Measurements from ENCODE around the gene FRYL. TPM values are rescaled to one million over a fixed set of nuclear protein-coding genes. Genes with fewer than 3 reads are reported as not detected.
A peak's percentile ranks its signal among the peaks of the same experiment; 100 is the strongest.

FRYL gene
- polyA plus RNA-seq, 4 donors: 17.0 to 78.4 (median 21.4) TPM

DNA sequence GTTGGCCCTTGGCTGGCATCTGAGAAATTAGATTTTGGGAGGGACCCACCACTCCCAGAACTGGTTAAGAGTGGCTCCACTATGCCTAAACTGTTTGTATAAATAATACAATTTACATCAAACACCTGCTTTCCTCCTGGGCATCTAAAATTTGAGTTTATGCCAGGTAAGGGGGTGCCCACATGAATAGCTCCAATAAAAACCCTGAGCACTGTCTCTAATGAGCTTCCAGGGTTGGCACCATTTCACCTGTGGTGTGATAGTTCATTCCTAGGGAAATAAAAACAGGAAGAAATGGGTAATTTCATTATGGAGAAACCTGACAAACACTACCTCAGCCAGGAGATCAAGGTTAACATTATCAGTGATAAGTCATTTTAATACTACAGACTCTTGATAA is 119.7 kb downstream of the FRYL start:
- no peak for FAIRE-seq
- Histone ChIP-seq H3K4me1 (ENCODE audit: control insufficient read depth in 3 of 3, insufficient read depth in 2 of 3, low read depth in 1 of 3, low read length in 2 of 3) (peaks cover 0 to 9% (median 0%) of the 10 kb centered on the region in 3 donors), H3K27me3 (ENCODE audit: control insufficient read depth in 3 of 3, insufficient read depth in 3 of 3, low read length in 3 of 3) (no peaks in the 10 kb centered on the region), H3K27ac (ENCODE audit: low read depth in 1 of 3, low read length in 2 of 3) (no peak overlapping the region), H3K36me3 (ENCODE audit: control insufficient read depth in 3 of 3, insufficient read depth in 2 of 3, low read depth in 1 of 3, low read length in 3 of 3) (peaks cover 0 to 6% (median 0%) of the 10 kb centered on the region in 3 donors), H3K9me3 (ENCODE audit: control insufficient read depth in 2 of 2, insufficient read depth in 1 of 2, low read depth in 1 of 2, low read length in 1 of 2) (peaks cover 0 to 7% of the 10 kb centered on the region in 2 donors), H3K4me3 (ENCODE audit: low read depth in 1 of 3, low read length in 3 of 3) (no peak overlapping the region)
- no peak for DNase-seq

DNA sequence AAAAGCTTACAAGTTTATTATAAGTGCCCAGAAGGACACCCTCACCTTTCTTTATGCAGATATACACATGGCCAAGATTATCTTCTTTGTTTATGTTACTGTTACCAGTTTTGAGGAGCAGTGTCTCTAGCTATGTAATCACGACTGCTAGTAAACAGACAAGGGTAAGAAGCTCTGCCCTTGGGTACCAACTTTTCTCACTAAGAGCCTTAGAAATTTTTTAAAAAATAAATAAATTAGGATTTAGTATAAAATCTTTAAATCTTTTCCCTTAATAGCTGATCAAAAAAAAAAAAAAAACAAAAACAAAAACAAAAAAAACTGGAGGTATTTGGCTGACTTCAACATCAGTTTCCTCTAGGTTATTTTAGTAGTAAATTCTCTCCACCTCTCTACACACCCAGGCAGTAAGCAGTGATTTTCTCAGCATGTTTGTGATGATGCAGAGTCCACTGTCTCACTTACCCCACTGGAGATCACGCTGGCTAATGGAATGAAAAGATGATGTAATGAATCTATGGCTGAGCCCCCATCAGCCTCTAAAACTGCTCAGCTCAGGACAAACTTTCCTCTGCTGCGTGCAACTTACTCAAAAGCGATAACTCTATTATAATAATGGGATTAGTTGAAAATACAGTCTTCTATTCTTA is 125.9 kb downstream of the FRYL start:
- Histone ChIP-seq H3K27ac (ENCODE audit: low read depth in 1 of 3, low read length in 2 of 3) (no peak overlapping the region), H3K36me3 (ENCODE audit: control insufficient read depth in 3 of 3, insufficient read depth in 2 of 3, low read depth in 1 of 3, low read length in 3 of 3) (peaks cover 0 to 8% (median 0%) of the 10 kb centered on the region in 3 donors), H3K4me1 (ENCODE audit: control insufficient read depth in 3 of 3, insufficient read depth in 2 of 3, low read depth in 1 of 3, low read length in 2 of 3) (peaks cover 0 to 9% (median 0%) of the 10 kb centered on the region in 3 donors), H3K27me3 (ENCODE audit: control insufficient read depth in 3 of 3, insufficient read depth in 3 of 3, low read length in 3 of 3) (no peaks in the 10 kb centered on the region), H3K9me3 (ENCODE audit: control insufficient read depth in 2 of 2, insufficient read depth in 1 of 2, low read depth in 1 of 2, low read length in 1 of 2) (no peaks in the 10 kb centered on the region), H3K4me3 (ENCODE audit: low read depth in 1 of 3, low read length in 3 of 3) (no peak overlapping the region)
- WGBS, 3 donors: 64 to 83% (median 83%) methylated on average over 4 of the region's 4 CpGs
- no peak for FAIRE-seq
- DNase-seq: no peak

DNA sequence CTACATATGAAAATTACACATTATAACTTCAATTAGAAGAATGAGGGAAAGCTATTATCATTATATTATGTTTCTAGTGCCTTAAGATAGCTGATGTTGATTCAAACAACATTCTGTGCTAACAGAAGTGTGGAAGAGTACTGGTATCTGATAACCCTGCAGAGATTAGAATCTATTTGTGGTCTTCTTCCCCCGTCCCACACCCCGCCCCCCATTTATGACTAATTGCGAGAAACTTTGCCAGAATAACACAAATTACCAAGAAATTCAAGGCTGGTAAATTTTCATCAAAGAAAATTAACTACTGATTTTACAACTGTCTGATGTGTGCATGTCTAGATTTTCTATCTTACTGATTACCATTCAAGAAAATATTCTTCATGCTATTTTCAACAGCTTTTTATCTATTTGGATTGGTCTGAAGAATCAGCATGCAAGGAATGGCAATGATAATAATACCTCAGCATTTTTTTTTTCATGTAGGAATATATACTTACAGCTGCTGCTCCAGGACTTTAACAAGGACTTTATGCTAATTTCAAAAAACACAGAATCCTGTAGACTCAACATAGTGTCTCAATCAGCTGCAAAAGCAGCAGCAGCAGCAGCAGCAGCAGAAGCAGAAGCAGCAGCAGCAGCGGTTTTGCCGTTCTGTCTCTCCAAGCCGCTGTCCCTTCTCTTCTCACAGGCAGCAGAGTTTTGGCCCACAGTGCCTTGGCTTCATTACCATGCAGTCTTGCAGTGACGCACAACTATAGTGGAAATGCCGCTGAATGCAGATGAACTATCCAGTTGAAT is 126.7 kb downstream of the FRYL start:
- H3K27me3 ChIP-seq (ENCODE audit: control insufficient read depth in 3 of 3, insufficient read depth in 3 of 3, low read length in 3 of 3): no peaks in the 10 kb centered on the region
- H3K4me1 ChIP-seq (ENCODE audit: control insufficient read depth in 3 of 3, insufficient read depth in 2 of 3, low read depth in 1 of 3, low read length in 2 of 3): peaks cover 0 to 9% (median 0%) of the 10 kb centered on the region in 3 donors
- no peak for FAIRE-seq
- 51 to 74% (median 70%) methylated on average over 8 of the region's 8 CpGs for WGBS, 3 donors
- no peak overlapping the region for H3K4me3 ChIP-seq (ENCODE audit: low read depth in 1 of 3, low read length in 3 of 3)
- peaks cover 0 to 4% (median 0%) of the 10 kb centered on the region in 3 donors for H3K36me3 ChIP-seq (ENCODE audit: control insufficient read depth in 3 of 3, insufficient read depth in 2 of 3, low read depth in 1 of 3, low read length in 3 of 3)
- H3K27ac ChIP-seq (ENCODE audit: low read depth in 1 of 3, low read length in 2 of 3): no peak overlapping the region
- no peaks in the 10 kb centered on the region for H3K9me3 ChIP-seq (ENCODE audit: control insufficient read depth in 2 of 2, insufficient read depth in 1 of 2, low read depth in 1 of 2, low read length in 1 of 2)
- DNase-seq: no peak

DNA sequence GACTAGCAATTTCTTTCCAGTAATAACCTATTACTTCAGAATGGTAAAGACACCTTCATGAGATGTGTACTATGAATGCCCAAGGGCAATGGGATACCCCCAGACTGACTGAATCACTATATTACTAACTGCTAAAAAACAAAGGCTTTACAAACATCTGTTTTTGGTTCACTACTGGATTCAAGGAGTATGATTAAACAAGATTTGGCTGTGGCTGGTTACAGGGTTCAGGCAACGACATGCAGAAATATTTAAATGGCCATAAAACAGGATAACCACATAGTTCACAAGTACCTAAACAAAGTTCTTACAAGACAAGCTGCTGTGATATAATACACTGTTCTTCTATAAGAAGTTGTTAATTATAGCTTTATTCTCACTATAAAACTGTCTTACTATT is 128.2 kb downstream of the FRYL start:
- FAIRE-seq (no peak), DNase-seq (no peak)
- Histone ChIP-seq H3K27me3 (ENCODE audit: control insufficient read depth in 3 of 3, insufficient read depth in 3 of 3, low read length in 3 of 3) (no peaks in the 10 kb centered on the region), H3K4me3 (ENCODE audit: low read depth in 1 of 3, low read length in 3 of 3) (no peak overlapping the region), H3K27ac (ENCODE audit: low read depth in 1 of 3, low read length in 2 of 3) (no peak overlapping the region), H3K9me3 (ENCODE audit: control insufficient read depth in 2 of 2, insufficient read depth in 1 of 2, low read depth in 1 of 2, low read length in 1 of 2) (no peaks in the 10 kb centered on the region), H3K4me1 (ENCODE audit: control insufficient read depth in 3 of 3, insufficient read depth in 2 of 3, low read depth in 1 of 3, low read length in 2 of 3) (peaks cover 0 to 9% (median 0%) of the 10 kb centered on the region in 3 donors), H3K36me3 (ENCODE audit: control insufficient read depth in 3 of 3, insufficient read depth in 2 of 3, low read depth in 1 of 3, low read length in 3 of 3) (peaks cover 0 to 3% (median 0%) of the 10 kb centered on the region in 3 donors)
- WGBS, 3 donors: 58 to 71% (median 63%) methylated on average over 1 of the region's 1 CpG

DNA sequence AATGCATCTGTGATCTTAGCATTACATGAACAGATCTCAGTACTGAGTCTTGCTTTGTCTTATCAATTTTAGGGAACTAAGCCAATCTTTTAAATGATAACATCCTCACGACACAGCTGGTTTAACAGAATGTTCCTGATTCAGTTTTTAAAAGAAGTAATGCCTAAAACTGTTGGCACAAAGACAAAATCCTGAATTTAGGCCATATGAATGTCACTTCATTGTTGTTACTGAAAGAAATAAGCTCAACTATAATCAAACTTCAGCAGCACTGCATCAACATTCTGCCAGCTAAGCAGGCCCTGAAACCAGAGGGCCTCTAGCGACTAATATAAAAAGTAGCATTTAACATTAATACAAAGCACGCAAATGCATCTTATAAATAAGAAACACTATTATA is 130.6 kb downstream of the FRYL start:
- Histone ChIP-seq H3K36me3 (ENCODE audit: control insufficient read depth in 3 of 3, insufficient read depth in 2 of 3, low read depth in 1 of 3, low read length in 3 of 3) (peaks cover 0 to 3% (median 0%) of the 10 kb centered on the region in 3 donors), H3K27ac (ENCODE audit: low read depth in 1 of 3, low read length in 2 of 3) (no peak overlapping the region), H3K4me3 (ENCODE audit: low read depth in 1 of 3, low read length in 3 of 3) (no peak overlapping the region), H3K9me3 (ENCODE audit: control insufficient read depth in 2 of 2, insufficient read depth in 1 of 2, low read depth in 1 of 2, low read length in 1 of 2) (no peaks in the 10 kb centered on the region), H3K4me1 (ENCODE audit: control insufficient read depth in 3 of 3, insufficient read depth in 2 of 3, low read depth in 1 of 3, low read length in 2 of 3) (peaks cover 0 to 9% (median 0%) of the 10 kb centered on the region in 3 donors), H3K27me3 (ENCODE audit: control insufficient read depth in 3 of 3, insufficient read depth in 3 of 3, low read length in 3 of 3) (no peaks in the 10 kb centered on the region)
- DNase-seq (no peak), FAIRE-seq (no peak)
- 67 to 79% (median 75%) methylated on average over 3 of the region's 3 CpGs for WGBS, 3 donors

DNA sequence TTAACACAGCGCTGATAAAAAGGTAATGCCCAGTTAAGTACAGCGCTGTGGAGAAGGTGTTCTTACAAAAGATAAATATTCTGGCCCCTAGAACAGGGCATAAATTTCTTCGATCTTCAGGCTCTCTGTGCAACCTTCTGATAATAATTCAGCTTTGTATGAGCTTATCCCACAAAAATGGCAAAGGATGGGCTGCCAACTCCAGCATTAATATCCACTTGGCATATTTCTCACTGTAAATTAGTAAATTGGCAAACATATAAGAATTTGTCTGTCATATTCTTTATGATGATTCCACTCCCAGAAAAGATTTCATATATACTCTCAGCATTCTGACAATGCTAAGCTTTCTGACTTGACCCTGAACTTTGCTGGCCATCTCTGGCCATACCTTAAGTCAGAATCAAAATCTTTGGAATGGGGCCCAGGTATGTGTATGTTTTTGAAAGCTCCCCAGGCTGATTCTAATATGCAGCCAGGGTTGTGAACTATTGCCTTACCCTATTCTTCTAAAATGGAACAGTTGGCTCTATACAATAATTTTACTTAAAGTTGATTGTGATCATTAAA is 134.8 kb downstream of the FRYL start:
- H3K27me3 ChIP-seq (ENCODE audit: control insufficient read depth in 3 of 3, insufficient read depth in 3 of 3, low read length in 3 of 3): no peaks in the 10 kb centered on the region
- no peak for DNase-seq
- H3K9me3 ChIP-seq (ENCODE audit: control insufficient read depth in 2 of 2, insufficient read depth in 1 of 2, low read depth in 1 of 2, low read length in 1 of 2): no peaks in the 10 kb centered on the region
- H3K4me3 ChIP-seq (ENCODE audit: low read depth in 1 of 3, low read length in 3 of 3): no peak overlapping the region
- 91 to 97% (median 96%) methylated on average over 3 of the region's 3 CpGs for WGBS, 3 donors
- H3K4me1 ChIP-seq (ENCODE audit: control insufficient read depth in 3 of 3, insufficient read depth in 2 of 3, low read depth in 1 of 3, low read length in 2 of 3): peaks cover 0 to 5% (median 0%) of the 10 kb centered on the region in 3 donors
- no peak overlapping the region for H3K27ac ChIP-seq (ENCODE audit: low read depth in 1 of 3, low read length in 2 of 3)
- no peak for FAIRE-seq
- no peaks in the 10 kb centered on the region for H3K36me3 ChIP-seq (ENCODE audit: control insufficient read depth in 3 of 3, insufficient read depth in 2 of 3, low read depth in 1 of 3, low read length in 3 of 3)

DNA sequence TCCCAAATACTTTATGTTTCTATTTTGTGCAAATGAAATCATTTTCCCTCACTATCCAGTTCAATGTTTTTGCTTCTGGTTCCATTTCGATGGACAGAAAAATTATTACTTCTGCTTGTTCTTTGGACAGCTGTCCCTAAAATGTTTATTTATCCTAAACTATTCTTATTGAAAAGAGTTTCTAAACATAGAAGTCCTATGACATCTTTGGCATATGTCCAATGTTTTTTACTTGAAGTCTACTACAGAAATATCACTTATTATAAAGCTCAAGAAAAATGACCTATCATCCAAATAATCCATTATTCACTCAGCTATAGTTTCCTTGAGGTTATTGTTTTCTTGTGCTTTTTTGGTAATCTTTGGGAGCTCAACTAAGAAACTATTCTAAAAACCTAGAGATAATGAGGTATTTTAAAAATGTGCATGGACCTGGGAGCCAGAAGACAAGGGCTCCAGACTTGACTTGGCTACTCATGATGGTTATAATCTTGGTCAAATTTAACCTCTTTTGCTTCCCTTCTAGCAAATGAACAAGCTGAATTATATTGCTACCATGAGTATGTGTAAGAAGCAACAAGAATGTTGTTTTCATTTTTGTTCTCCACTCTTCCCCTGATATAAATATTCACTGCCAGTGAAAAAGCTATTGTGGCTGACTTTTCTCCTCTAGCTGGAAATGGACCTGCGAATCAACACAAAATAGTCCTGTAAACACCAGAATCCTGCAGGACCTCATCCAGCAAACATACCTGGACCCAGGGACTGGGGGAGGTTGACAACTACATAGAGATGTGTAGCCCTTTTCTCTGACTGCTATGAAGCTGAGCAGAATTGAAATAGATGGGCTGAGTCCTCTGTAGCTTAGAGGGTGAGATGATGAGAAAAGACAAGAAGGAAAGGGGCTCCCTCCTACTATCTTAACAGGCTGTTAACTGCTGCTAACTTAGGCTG is 137.4 kb downstream of the FRYL start:
- H3K9me3 ChIP-seq (ENCODE audit: control insufficient read depth in 2 of 2, insufficient read depth in 1 of 2, low read depth in 1 of 2, low read length in 1 of 2): no peaks in the 10 kb centered on the region
- H3K4me1 ChIP-seq (ENCODE audit: control insufficient read depth in 3 of 3, insufficient read depth in 2 of 3, low read depth in 1 of 3, low read length in 2 of 3): peaks cover 0 to 5% (median 0%) of the 10 kb centered on the region in 3 donors
- H3K27ac ChIP-seq (ENCODE audit: low read depth in 1 of 3, low read length in 2 of 3): peak overlapping the region in 1 of 3 donors; percentile 27
- DNase-seq (no peak), FAIRE-seq (no peak)
- H3K27me3 ChIP-seq (ENCODE audit: control insufficient read depth in 3 of 3, insufficient read depth in 3 of 3, low read length in 3 of 3): no peaks in the 10 kb centered on the region
- 66 to 94% (median 90%) methylated on average over 2 of the region's 2 CpGs for WGBS, 3 donors
- no peak overlapping the region for H3K4me3 ChIP-seq (ENCODE audit: low read depth in 1 of 3, low read length in 3 of 3)
- no peaks in the 10 kb centered on the region for H3K36me3 ChIP-seq (ENCODE audit: control insufficient read depth in 3 of 3, insufficient read depth in 2 of 3, low read depth in 1 of 3, low read length in 3 of 3)

DNA sequence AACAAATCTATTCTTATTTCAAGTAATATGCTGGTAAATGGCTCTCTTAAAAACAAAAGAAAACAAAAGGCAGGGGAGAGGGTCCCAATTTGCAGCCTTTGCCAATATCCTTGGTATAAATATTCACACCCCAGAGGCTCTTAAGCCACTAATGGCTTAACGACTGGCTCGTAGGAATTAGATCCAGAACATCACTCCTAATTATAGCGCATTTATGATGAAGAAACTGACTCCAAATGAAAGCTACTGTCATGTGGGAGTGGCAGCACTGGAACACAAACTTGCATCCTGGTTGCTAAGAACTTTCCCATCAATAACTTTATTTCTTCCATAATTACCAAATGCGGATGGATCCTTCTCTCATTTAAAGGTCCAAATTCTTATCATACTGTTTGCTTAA is 138.7 kb downstream of the FRYL start:
- WGBS, 3 donors: 73 to 91% (median 86%) methylated on average over 4 of the region's 4 CpGs
- no peak overlapping the region for H3K4me3 ChIP-seq (ENCODE audit: low read depth in 1 of 3, low read length in 3 of 3)
- H3K36me3 ChIP-seq (ENCODE audit: control insufficient read depth in 3 of 3, insufficient read depth in 2 of 3, low read depth in 1 of 3, low read length in 3 of 3): no peaks in the 10 kb centered on the region
- no peaks in the 10 kb centered on the region for H3K9me3 ChIP-seq (ENCODE audit: control insufficient read depth in 2 of 2, insufficient read depth in 1 of 2, low read depth in 1 of 2, low read length in 1 of 2)
- no peak overlapping the region for H3K27ac ChIP-seq (ENCODE audit: low read depth in 1 of 3, low read length in 2 of 3)
- DNase-seq (no peak), FAIRE-seq (no peak)
- peaks cover 0 to 5% (median 0%) of the 10 kb centered on the region in 3 donors for H3K4me1 ChIP-seq (ENCODE audit: control insufficient read depth in 3 of 3, insufficient read depth in 2 of 3, low read depth in 1 of 3, low read length in 2 of 3)
- no peaks in the 10 kb centered on the region for H3K27me3 ChIP-seq (ENCODE audit: control insufficient read depth in 3 of 3, insufficient read depth in 3 of 3, low read length in 3 of 3)

All from small intestine (tissue), 7 donors.